Liver (tissue), 3 donors: ENCODE data around the gene CARMIL3.

ENCODE experiments used
- FOXA1 ChIP-seq: IDR thresholded peaks from 2 replicates; pipeline ENCODE4 v1.6.1; 2016; ENCODE audit warnings: antibody characterized with exemption
- GABPA ChIP-seq, 2 donors: IDR thresholded peaks in 1 of 2; conservative IDR thresholded peaks in 1 of 2; 2 replicates each; pipeline ENCODE4 v1.6.1; 2016; ENCODE audit warnings: antibody characterized with exemption in 2 of 2, mild to moderate bottlenecking in 1 of 2, moderate library complexity in 1 of 2
- HNF4A ChIP-seq, 2 donors: conservative IDR thresholded peaks; 2 replicates each; pipeline ENCODE4 v1.6.1; 2016; ENCODE audit warnings: antibody characterized with exemption in 2 of 2, mild to moderate bottlenecking in 2 of 2
- JUND ChIP-seq, 2 donors: IDR thresholded peaks; 2 replicates each; pipeline ENCODE4 v1.6.1; 2016; ENCODE audit warnings: antibody characterized with exemption in 2 of 2
- RAD21 ChIP-seq, 2 donors: IDR thresholded peaks; 2 replicates each; pipeline ENCODE4 v1.6.1; 2016; ENCODE audit warnings: antibody characterized with exemption in 2 of 2, mild to moderate bottlenecking in 2 of 2
- RXRA ChIP-seq, 2 donors: IDR thresholded peaks; 2 replicates each; pipeline ENCODE4 v1.6.1; 2017 to 2018; ENCODE audit warnings: antibody characterized with exemption in 2 of 2, mild to moderate bottlenecking in 1 of 2
- SP1 ChIP-seq: IDR thresholded peaks from 2 replicates; pipeline ENCODE4 v1.6.1; 2018; ENCODE audit warnings: antibody characterized with exemption, mild to moderate bottlenecking
- TAF1 ChIP-seq: conservative IDR thresholded peaks from 2 replicates; pipeline ENCODE4 v1.6.1; 2016; ENCODE audit warnings: antibody characterized with exemption, mild to moderate bottlenecking
- YY1 ChIP-seq: IDR thresholded peaks from 2 replicates; pipeline ENCODE4 v1.6.1; 2016; ENCODE audit warnings: antibody characterized with exemption, mild to moderate bottlenecking
- TF ChIP-seq, protein P1 (sequence below): fragments of 150-350 bp; IDR thresholded peaks from 2 replicates; pipeline ENCODE4 v1.5.1; 2017; ENCODE audit warnings: improper control_type of control experiment, low read depth, low read length; ENCODE audit not compliant: missing input control
- TF ChIP-seq, protein P2 (sequence below): IDR thresholded peaks from 2 replicates; pipeline ENCODE4 v1.6.1; 2016; ENCODE audit warnings: antibody characterized with exemption, mild to moderate bottlenecking
- TF ChIP-seq, protein P3 (sequence below): IDR thresholded peaks from 2 replicates; pipeline ENCODE4 v1.6.1; 2016; ENCODE audit warnings: antibody characterized with exemption
- TF ChIP-seq, protein P4 (sequence below): IDR thresholded peaks from 2 replicates; pipeline ENCODE4 v1.6.1; 2016; ENCODE audit warnings: antibody characterized with exemption
- TF ChIP-seq, protein P5 (sequence below): IDR thresholded peaks from 2 replicates; pipeline ENCODE4 v1.6.1; 2016; ENCODE audit warnings: antibody characterized with exemption
- donor health status: healthy.
- donor health status: healthy.

DNA sequence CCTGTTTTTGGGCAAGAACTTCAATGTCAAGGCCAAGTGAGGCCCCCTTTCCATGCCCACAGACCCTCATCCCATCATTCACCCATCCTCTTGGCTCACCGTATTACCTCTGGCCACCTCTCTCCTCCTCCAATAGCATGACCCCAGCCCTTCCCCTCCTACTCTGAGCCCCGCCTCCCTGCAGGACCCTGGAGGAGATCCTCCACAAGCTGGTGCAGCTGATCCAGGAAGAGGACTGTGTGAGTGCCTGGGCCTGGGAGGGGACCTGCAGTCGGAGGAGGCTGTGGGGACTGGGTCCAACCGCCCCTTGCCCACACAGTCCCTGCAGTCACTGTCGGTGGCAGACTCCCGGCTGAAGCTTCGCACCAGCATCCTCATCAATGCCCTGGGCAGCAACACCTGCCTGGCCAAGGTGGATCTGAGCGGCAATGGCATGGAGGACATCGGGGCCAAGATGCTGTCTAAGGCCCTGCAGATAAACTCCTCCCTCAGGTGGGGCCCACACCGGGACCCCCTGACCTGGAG lies 7.2 kb downstream of the CARMIL3 start:
- TF ChIP-seq, protein P1, sequence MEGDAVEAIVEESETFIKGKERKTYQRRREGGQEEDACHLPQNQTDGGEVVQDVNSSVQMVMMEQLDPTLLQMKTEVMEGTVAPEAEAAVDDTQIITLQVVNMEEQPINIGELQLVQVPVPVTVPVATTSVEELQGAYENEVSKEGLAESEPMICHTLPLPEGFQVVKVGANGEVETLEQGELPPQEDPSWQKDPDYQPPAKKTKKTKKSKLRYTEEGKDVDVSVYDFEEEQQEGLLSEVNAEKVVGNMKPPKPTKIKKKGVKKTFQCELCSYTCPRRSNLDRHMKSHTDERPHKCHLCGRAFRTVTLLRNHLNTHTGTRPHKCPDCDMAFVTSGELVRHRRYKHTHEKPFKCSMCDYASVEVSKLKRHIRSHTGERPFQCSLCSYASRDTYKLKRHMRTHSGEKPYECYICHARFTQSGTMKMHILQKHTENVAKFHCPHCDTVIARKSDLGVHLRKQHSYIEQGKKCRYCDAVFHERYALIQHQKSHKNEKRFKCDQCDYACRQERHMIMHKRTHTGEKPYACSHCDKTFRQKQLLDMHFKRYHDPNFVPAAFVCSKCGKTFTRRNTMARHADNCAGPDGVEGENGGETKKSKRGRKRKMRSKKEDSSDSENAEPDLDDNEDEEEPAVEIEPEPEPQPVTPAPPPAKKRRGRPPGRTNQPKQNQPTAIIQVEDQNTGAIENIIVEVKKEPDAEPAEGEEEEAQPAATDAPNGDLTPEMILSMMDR, result no peak
- TF ChIP-seq, protein P2, sequence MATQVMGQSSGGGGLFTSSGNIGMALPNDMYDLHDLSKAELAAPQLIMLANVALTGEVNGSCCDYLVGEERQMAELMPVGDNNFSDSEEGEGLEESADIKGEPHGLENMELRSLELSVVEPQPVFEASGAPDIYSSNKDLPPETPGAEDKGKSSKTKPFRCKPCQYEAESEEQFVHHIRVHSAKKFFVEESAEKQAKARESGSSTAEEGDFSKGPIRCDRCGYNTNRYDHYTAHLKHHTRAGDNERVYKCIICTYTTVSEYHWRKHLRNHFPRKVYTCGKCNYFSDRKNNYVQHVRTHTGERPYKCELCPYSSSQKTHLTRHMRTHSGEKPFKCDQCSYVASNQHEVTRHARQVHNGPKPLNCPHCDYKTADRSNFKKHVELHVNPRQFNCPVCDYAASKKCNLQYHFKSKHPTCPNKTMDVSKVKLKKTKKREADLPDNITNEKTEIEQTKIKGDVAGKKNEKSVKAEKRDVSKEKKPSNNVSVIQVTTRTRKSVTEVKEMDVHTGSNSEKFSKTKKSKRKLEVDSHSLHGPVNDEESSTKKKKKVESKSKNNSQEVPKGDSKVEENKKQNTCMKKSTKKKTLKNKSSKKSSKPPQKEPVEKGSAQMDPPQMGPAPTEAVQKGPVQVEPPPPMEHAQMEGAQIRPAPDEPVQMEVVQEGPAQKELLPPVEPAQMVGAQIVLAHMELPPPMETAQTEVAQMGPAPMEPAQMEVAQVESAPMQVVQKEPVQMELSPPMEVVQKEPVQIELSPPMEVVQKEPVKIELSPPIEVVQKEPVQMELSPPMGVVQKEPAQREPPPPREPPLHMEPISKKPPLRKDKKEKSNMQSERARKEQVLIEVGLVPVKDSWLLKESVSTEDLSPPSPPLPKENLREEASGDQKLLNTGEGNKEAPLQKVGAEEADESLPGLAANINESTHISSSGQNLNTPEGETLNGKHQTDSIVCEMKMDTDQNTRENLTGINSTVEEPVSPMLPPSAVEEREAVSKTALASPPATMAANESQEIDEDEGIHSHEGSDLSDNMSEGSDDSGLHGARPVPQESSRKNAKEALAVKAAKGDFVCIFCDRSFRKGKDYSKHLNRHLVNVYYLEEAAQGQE, result no peak
- TF ChIP-seq, protein P3, sequence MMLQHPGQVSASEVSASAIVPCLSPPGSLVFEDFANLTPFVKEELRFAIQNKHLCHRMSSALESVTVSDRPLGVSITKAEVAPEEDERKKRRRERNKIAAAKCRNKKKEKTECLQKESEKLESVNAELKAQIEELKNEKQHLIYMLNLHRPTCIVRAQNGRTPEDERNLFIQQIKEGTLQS, result no peak
- TF ChIP-seq, protein P4, sequence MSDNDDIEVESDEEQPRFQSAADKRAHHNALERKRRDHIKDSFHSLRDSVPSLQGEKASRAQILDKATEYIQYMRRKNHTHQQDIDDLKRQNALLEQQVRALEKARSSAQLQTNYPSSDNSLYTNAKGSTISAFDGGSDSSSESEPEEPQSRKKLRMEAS, result no peak
- TF ChIP-seq HNF4A (conservative IDR thresholded peaks at IDR 0.05), result no peak
- TF ChIP-seq TAF1, result no peak
- no peak for TF ChIP-seq FOXA1
- no peak for TF ChIP-seq RXRA (IDR thresholded peaks at IDR 0.05)
- TF ChIP-seq SP1, result no peak
- TF ChIP-seq JUND (IDR thresholded peaks at IDR 0.05), result no peak
- no peak for TF ChIP-seq GABPA (IDR thresholded peaks at IDR 0.05 in 1 of 2, conservative IDR thresholded peaks at IDR 0.05 in 1 of 2)
- TF ChIP-seq, protein P5, sequence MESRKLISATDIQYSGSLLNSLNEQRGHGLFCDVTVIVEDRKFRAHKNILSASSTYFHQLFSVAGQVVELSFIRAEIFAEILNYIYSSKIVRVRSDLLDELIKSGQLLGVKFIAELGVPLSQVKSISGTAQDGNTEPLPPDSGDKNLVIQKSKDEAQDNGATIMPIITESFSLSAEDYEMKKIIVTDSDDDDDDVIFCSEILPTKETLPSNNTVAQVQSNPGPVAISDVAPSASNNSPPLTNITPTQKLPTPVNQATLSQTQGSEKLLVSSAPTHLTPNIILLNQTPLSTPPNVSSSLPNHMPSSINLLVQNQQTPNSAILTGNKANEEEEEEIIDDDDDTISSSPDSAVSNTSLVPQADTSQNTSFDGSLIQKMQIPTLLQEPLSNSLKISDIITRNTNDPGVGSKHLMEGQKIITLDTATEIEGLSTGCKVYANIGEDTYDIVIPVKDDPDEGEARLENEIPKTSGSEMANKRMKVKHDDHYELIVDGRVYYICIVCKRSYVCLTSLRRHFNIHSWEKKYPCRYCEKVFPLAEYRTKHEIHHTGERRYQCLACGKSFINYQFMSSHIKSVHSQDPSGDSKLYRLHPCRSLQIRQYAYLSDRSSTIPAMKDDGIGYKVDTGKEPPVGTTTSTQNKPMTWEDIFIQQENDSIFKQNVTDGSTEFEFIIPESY, result no peak
- no peak for TF ChIP-seq RAD21 (IDR thresholded peaks at IDR 0.05)
- no peak for TF ChIP-seq YY1
